HG02884 (cell line): ENCODE results near the gene ZNF436.

Source experiments
- ATAC-seq: cut with Tn5 transposase; IDR thresholded peaks from one replicate; pipeline ENCODE4 v1.9.1; 2021; ENCODE audit warnings: mild to moderate bottlenecking, moderate library complexity; ENCODE audit not compliant: unreplicated experiment

ZNF436 gene

GRCh38 chr1:23367791-23368561, 1.7 kb downstream of the ZNF436 start:
- ATAC-seq, result peak; percentile 83

GRCh38 chr1:23367451-23367790, 2.2 kb downstream of the ZNF436 start:
- ATAC-seq, result no peak

- no peak for ATAC-seq
Measured at GRCh38 chr1:23366598-23366997, 3.0 kb downstream of the ZNF436 start.

- no peak for ATAC-seq
Measured at GRCh38 chr1:23366146-23366545, 3.5 kb downstream of the ZNF436 start.

- ATAC-seq, result no peak
Measured at GRCh38 chr1:23362218-23362713, 7.4 kb downstream of the ZNF436 start.

GRCh38 chr1:23358310-23358875, 11.2 kb downstream of the ZNF436 start:
- ATAC-seq, result no peak

- no peak for ATAC-seq
Measured at GRCh38 chr1:23357138-23357908, 12.3 kb downstream of the ZNF436 start.

GRCh38 chr1:23356471-23357137, 13.0 kb downstream of the ZNF436 start:
- ATAC-seq, result no peak

- no peak for ATAC-seq
Measured at GRCh38 chr1:23354245-23354644, 15.4 kb downstream of the ZNF436 start.

- ATAC-seq, result no peak
Measured at GRCh38 chr1:23352096-23352695, 17.4 kb downstream of the ZNF436 start.

GRCh38 chr1:23345920-23346319, 23.7 kb downstream of the ZNF436 start:
- ATAC-seq, result no peak

GRCh38 chr1:23344987-23345472, 24.6 kb downstream of the ZNF436 start:
- no peak for ATAC-seq

- peak; percentile 90 for ATAC-seq
Measured at GRCh38 chr1:23344111-23344986, 25.3 kb downstream of the ZNF436 start, which contains the start of gene HNRNPR. Gene HNRNPR, minus strand, starts transcription at chr1:23344284. Its CDS starts 3,276 bp downstream, at chr1:23341008.

- peak; percentile 10 for ATAC-seq
Measured at GRCh38 chr1:23343221-23344110, 26.2 kb downstream of the ZNF436 start.

GRCh38 chr1:23341931-23342692, 27.5 kb downstream of the ZNF436 start:
- ATAC-seq, result no peak

- no peak for ATAC-seq
Measured at GRCh38 chr1:23339632-23340031, 30.0 kb downstream of the ZNF436 start.

- ATAC-seq, result no peak
Measured at GRCh38 chr1:23337869-23338268, 31.8 kb downstream of the ZNF436 start.

GRCh38 chr1:23331713-23332112, 37.9 kb downstream of the ZNF436 start:
- no peak for ATAC-seq
